Hepatic stellate cell (primary cell): ENCODE measurements around the gene SNHG17.
"Not testable (repeated sequence)": the region's sequence is repeated elsewhere in the genome, so short reads cannot be mapped to it uniquely, and the experiment has no call there.

Source experiments
- DNase-seq: peaks from one replicate; pipeline ENCODE4 v3.0.0; 2011; ENCODE audit warnings: low spot score

The SNHG17 gene

DNA sequence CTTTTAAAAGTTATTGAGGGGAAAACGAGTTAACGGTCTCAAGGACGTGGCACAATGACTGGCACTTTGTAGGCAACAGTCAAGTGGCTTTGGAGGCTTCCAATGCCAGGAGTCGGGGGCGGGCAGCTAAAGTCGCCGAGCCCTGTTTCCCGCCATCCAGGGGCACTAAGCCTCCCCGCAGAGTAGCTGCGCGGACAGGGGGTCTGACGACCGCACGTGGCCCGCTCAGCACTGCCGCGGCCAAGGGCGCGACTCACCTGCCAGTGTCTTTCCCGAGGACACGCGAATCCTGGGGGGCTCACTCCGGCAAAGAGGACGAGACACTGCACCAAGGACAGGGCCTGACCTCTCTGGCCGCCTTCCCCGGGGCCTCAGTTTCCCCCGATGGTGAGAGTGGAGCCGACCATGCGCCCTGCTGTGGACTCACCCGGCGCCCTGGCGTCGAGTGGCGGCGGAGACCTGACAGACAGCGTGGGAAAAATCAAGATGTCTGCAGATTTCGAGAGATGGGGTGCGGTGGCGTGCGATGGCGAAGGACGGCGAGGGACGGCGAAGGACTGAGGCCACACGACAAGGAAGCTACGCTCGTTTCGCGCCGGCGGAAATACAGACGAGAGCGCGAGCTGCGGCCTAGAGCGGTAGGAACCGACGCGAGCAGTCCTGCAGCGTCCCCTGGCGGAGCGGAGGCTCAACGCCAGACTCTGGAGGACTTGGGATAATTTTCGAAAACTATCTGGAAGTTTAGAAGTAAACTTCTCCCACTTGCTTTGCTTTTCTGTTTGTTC lies at the start of gene SNHG17:
Gene SNHG17, minus strand, starts transcription at position 559 of the 785 bp plus-strand sequence.
- peak; percentile 76 for DNase-seq

DNA sequence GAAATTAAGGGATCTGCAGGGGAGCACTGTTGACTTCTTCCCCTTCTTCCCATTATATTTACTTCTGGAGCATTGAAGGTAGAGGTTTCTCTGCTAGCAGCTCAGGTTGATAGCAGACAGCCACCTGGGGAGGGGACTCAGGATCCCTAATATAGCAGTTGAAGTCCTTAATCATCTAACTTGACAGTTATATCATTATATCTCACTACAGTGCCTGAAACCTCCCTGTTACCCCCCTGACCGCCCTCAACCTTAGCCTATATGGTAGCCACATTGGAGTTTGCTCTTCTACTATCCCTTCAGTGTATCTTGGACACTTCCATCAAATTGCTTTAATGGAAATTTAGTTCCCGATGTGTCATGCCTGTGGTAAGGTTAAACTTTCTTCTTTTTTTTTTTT lies 44.5 kb upstream of the SNHG17 start:
- DNase-seq = no peak

GRCh38 chr20:38477747-38478146 lies 42.6 kb upstream of the SNHG17 start:
- no peak for DNase-seq

DNA sequence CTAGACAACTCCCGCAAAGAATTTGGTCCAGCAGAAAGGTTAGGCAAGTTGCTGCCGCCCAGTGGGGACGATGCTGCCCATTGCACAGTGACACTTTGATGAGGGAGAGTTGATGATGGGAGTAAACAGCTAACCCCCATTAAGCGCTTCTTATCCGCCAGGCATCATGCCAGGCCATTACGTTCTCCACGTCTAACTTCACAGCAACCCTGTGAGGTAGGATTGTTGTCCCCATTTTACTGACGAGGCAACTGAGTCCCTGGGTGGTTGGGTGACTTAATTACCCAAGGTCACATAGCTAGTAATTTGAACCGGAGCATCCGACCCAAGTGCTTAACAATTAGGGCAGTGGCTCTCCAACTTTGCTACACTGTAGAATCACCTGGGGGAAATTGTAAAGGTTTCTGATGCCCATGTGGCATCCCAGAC lies 38.3 kb upstream of the SNHG17 start:
- no peak for DNase-seq

DNA sequence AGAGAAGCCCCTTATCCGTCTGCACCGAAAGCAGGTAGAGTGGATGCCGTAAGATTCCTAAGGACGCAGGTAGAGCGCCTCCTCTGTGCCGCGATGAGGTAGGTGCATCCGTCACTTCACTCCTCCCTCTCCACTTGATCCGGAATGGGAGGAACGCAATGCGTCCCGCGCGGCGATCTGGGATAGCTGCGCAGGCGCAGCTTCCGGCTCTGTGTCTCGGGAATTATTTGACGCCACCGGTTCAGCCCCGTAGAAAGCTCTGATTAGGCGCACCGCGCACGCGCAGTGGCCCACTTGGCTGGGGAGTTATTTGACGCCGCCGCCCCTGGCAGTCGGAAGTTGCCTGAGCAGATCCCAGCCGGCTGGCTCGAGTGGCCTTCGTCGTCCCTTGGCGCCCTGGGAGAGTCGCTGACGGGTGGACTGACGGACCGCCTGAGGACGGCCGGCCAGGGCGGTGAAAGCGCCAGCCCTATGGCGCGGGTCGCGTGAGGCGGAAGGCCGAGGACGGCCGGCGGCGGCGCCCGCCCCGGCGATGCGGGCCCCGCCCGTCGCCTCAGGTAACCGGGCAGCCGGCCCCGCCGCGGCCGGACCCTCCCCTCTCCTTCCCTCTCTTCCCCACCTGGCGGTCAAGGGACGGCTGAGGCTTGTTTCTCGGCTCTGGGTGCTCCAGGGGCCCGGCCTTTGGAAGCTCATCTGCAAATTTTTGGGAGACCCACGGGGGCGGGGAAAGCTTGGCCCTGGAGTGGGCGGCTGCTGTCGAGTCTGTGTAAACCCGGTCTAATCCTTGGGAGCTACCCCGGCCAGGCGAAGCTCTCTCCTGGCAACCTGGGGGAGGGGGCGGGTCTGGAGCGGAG lies 37.6 kb upstream of the SNHG17 start, which contains the start of gene RALGAPB:
Gene RALGAPB, plus strand, starts transcription at position 331 of the 854 bp plus-strand sequence. CDS start 15,590 bp downstream, outside the sequence.
- DNase-seq = peak; percentile 96

GRCh38 chr20:38471987-38472512 lies 36.9 kb upstream of the SNHG17 start:
- DNase-seq = no peak

GRCh38 chr20:38471245-38471644 lies 36.1 kb upstream of the SNHG17 start:
- no peak for DNase-seq

GRCh38 chr20:38466983-38467382 lies 31.9 kb upstream of the SNHG17 start:
- DNase-seq = no peak

DNA sequence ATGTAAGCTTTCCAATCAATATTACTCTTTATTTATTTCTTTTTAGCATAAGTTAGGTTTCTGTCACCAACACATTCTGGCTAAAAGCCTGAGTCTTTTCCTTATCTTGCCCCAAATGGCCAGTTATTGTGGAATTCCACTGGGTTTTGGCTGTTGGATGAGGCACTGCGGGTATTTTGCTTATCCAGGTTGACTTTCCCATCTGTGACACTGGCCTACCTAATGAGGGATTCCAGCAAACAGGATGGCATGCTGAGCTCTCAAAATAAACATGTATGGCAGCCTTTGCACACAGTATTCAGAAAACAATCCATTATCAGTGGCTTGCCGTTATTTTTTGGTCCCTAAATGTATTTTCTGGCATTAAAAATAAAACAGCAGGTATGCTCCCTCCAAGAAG lies 31.0 kb upstream of the SNHG17 start:
- no peak for DNase-seq

DNA sequence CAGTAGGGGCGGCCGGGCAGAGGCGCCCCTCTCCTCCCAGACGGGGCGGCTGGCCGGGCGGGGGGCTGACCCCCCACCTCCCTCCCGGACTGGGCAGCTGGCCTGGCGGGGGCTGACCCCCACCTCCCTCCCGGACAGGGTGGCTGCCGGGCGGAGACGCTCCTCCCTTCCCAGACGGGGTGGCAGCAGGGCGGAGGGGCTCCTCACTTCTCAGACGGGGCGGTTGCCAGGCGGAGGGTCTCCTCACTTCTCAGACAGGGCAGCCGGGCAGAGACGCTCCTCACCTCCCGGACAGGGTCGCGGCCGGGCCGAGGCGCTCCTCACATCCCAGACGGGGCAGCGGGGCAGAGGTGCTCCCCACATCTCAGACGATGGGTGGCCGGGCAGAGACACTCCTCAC lies 26.4 kb upstream of the SNHG17 start:
- not testable (repeated sequence) for DNase-seq

GRCh38 chr20:38461167-38461566 lies 26.0 kb upstream of the SNHG17 start:
- DNase-seq = not testable (repeated sequence)

- not testable (repeated sequence) for DNase-seq
Observed at GRCh38 chr20:38460631-38461030, 25.5 kb upstream of the SNHG17 start.

DNA sequence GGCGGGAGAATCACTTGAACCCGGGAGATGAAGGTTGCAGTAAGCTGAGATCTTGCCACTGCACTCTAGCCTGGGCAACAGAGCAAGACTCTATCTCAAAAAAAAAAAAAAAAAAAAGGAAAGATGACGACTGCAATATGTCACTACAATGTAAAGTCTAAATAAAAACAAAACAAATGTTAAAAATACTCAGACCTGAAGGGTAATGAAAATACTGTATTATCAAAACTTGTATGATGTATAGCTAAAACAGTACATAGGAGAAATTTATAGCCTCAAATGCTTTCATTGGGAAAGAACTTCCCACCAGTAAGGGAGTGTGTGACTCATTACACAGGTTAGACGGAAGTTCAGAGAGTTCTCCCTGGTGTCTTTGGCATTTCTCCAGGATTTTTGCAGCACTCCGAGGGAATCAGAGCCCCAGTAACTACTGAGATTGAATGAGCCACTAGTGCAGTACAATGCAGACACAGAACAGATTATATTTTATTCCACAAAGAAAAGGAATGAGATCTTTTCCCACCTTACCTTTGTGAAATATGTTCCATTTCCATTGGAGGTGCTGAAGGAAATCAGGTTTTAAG lies 25.0 kb upstream of the SNHG17 start:
- DNase-seq = peak; percentile 34

DNA sequence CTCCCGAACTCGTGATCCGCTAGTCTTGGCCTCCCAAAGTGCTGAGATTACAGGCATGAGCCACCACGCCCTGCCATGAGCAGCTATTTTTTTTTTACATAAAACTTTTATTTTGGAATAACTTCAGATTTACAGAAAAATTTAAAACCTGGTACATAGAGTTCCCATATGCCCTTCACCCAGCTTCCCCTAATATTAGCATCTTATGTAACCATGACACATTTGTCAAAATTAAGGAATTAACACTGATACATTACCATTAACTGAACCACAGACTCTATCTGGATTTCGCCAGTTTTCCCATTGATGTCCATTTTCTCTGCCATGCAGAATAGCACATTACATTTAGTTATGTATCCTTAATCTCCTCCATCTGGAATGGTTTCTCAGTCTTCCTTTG lies 23.2 kb upstream of the SNHG17 start:
- DNase-seq = no peak

DNA sequence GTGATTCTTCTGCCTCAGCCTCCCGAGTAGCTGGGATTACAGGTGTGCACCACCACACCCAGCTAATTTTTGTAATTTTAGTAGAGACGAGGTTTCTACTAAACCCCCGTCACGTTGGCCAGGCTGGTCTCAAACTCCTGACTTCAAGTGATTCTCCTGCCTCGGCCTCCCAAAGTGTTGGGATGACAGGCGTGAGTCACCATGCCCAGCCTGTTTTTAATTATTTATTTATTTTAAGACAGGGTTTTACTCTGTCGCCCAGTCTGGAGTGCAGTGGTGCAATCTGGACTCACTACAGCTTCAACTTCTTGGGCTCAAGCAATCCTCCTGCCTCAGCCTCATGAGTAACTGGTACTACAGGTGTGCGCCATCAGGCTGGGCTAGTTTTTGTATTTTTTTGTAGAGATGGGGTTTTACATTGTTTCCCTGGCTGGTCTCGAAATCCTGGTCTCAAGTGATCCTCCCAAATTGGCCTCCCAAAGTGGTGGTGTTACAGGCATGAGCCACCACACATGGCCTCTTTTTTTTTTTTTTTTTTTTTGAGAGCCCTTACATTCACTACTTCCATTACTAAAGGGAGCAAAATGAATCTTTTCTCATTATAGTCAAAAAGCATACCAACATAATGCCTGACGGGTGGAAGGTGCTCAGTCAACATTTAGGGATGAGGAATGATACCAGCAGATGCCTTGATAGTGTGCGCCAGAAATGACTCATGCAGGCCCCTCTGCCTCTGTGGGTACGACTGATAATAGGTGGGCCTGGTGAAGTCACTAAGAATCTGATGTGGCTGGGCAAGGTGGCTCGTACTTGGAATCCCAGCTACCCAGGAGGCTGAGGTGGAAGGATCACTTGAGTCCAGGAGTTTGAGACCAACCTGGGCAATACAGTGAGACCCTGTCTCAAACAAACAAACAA lies 19.7 kb upstream of the SNHG17 start:
- no peak for DNase-seq

DNA sequence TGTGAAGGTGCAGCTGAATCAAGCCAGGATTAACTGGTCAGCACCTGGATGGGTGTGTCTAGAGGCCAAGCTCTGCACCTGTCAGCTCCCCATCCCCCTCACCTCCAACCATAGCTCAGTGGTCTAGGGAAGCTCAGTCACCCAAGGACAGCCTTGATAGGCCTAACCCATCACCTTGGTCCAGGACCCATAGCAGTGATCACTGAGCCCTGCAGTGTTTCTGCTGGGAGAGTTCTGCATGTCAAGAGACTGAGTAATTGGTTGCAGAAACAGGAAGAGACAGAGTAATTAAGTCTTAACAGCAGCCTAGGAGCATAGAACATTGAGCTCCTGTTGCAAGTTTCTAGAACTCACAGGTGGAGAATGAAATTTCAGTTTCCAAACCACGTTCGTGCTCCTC lies 18.8 kb upstream of the SNHG17 start:
- no peak for DNase-seq

- DNase-seq = peak; percentile 53
Observed at GRCh38 chr20:38452880-38453624, 17.9 kb upstream of the SNHG17 start.

- no peak for DNase-seq
Observed at GRCh38 chr20:38450412-38450975, 15.4 kb upstream of the SNHG17 start.

DNA sequence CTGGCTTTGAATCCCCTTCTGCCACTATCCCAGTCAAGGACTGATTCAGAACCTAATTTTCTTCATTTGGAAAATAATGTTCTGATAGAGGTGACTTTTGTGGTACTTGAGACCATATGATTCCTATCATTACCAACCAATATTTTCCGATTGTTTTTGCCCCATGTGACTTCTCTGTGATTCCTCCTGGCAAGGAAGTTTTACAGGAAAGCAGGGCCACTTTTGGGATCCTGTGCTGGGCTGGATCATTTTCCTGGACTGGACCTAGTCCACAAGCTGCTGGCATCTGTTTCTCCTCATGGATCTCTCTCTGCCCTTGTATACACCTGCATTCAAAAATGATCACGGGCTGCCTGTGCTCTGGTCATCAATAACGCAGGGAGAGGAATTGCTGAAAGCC lies 13.9 kb upstream of the SNHG17 start:
- DNase-seq = no peak
